Endothelial cell of umbilical vein (primary cell): ENCODE measurements around the gene GMEB2. TPM values are rescaled to one million over a fixed set of nuclear protein-coding genes. Genes with fewer than 3 reads are reported as not detected.

Experiments
- BruUV-seq: library from RNA; stranded (reverse); fragments of 400-500 nt; replicated peaks from 2 replicates; lab custom pipeline; 2021; lab: Mats Ljungman, UMichigan
- CTCF ChIA-PET: fragments of 300-600, 350-600 bp; sonication (Branson Sonifier 250); formaldehyde crosslinking; loops from one replicate; lab custom pipeline; 2021; ENCODE audit warnings: antibody characterized with exemption, inconsistent platforms; lab: Charles Lee
- POLR2A ChIA-PET: fragments of 300-600, 350-600 bp; sonication (Branson Sonifier 250); formaldehyde crosslinking; loops from one replicate; lab custom pipeline; 2021; ENCODE audit warnings: antibody characterized with exemption, inconsistent platforms; lab: Charles Lee
- DNase-seq: peaks from one replicate; pipeline ENCODE4 v3.0.0-alpha.2; 2011; ENCODE audit warnings: low read depth, low spot score
- FAIRE-seq: peaks from 2 replicates; lab custom pipeline; 2011; peaks lifted over from hg19 to GRCh38; lab: Jason Lieb, UNC
- H2AFZ ChIP-seq: 2 replicates; pipeline ENCODE4 v1.6.0; 2012; ENCODE audit warnings: low read depth, low read length, control low read depth, inconsistent platforms
- H3K27ac ChIP-seq: 2 replicates; pipeline ENCODE4 v1.5.1; 2011; ENCODE audit warnings: low read depth, mild to moderate bottlenecking, control low read depth, low read length, moderate library complexity; ENCODE audit not compliant: insufficient read depth
- H3K27me3 ChIP-seq, 2 experiments: 2 replicates each; pipeline versions ENCODE4 v1.6.0 to v1.6.1; 2011; ENCODE audit warnings: low read length in 2 of 2, mixed read lengths in 1 of 2; ENCODE audit not compliant: control insufficient read depth in 2 of 2, insufficient read depth in 2 of 2
- H3K36me3 ChIP-seq, 2 experiments: 2 replicates in 1 of 2; 3 replicates in 1 of 2; pipeline ENCODE4 v1.5.1; 2011; ENCODE audit warnings: low read length in 2 of 2, mild to moderate bottlenecking in 1 of 2, moderate library complexity in 1 of 2; ENCODE audit not compliant: control insufficient read depth in 2 of 2, insufficient read depth in 2 of 2; ENCODE audit errors: extremely low read depth in 1 of 2
- H3K4me1 ChIP-seq: 3 replicates; pipeline ENCODE4 v1.5.1; 2011; ENCODE audit warnings: mild to moderate bottlenecking, low read length; ENCODE audit not compliant: control insufficient read depth, insufficient read depth; ENCODE audit errors: extremely low read depth
- H3K4me2 ChIP-seq: 2 replicates; pipeline ENCODE4 v1.6.1; 2011; ENCODE audit warnings: low read length, control low read depth, mixed read lengths; ENCODE audit not compliant: insufficient read depth
- H3K4me3 ChIP-seq, 3 experiments: fragments of 200-600 bp in 1 of 3; sonication (generic), shearing (Covaris generic) in 1 of 3; replicated peaks in 1 of 3; 2 replicates each; pipeline ENCODE4 v1.5.1; 2011 to 2016; ENCODE audit warnings: control low read depth in 3 of 3, low read length in 3 of 3, mild to moderate bottlenecking in 2 of 3, inconsistent platforms in 1 of 3, low read depth in 1 of 3, moderate library complexity in 1 of 3; ENCODE audit not compliant: insufficient read depth in 1 of 3
- H3K79me2 ChIP-seq: 2 replicates; pipeline ENCODE4 v1.6.0; 2012; ENCODE audit warnings: low read length, inconsistent platforms; ENCODE audit not compliant: control insufficient read depth, insufficient read depth
- H3K9ac ChIP-seq: replicated peaks from 2 replicates; pipeline ENCODE3; 2011; ENCODE audit warnings: low read length, control low read depth; ENCODE audit not compliant: insufficient read depth; ENCODE audit errors: extremely low read depth
- H3K9me1 ChIP-seq: replicated peaks from 3 replicates; pipeline ENCODE4 v1.6.0; 2011; ENCODE audit warnings: mild to moderate bottlenecking, low read length; ENCODE audit not compliant: control insufficient read depth, insufficient read depth; ENCODE audit errors: extremely low read depth
- H3K9me3 ChIP-seq: replicated peaks from 2 replicates; pipeline ENCODE4 v1.5.1; 2012; ENCODE audit warnings: low read length, inconsistent platforms; ENCODE audit not compliant: control insufficient read depth, insufficient read depth
- H4K20me1 ChIP-seq: replicated peaks from 2 replicates; pipeline ENCODE3; 2011; ENCODE audit warnings: mild to moderate bottlenecking, low read length; ENCODE audit not compliant: control insufficient read depth, insufficient read depth; ENCODE audit errors: extremely low read depth
- EZH2 ChIP-seq: IDR thresholded peaks from 2 replicates; pipeline ENCODE4 v1.6.1; 2012; ENCODE audit warnings: borderline replicate concordance, low read depth, mild to moderate bottlenecking, moderate library complexity, low read length, inconsistent platforms; ENCODE audit not compliant: severe bottlenecking
- FOS ChIP-seq: IDR thresholded peaks from 2 replicates; pipeline ENCODE4 v1.6.1; 2011; ENCODE audit warnings: mild to moderate bottlenecking, low read length, moderate library complexity, borderline replicate concordance; ENCODE audit not compliant: insufficient read depth
- JUN ChIP-seq: IDR thresholded peaks from 2 replicates; pipeline ENCODE4 v1.6.1; 2011; ENCODE audit warnings: borderline replicate concordance, low read depth; ENCODE audit not compliant: insufficient read length, insufficient read depth
- POLR2A ChIP-seq: IDR thresholded peaks from 2 replicates; pipeline ENCODE4 v1.6.1; 2012; ENCODE audit warnings: low read depth, mild to moderate bottlenecking, control low read depth, low read length
- POLR2AphosphoS5 ChIP-seq: IDR thresholded peaks from 2 replicates; pipeline ENCODE4 v1.6.1; 2012; ENCODE audit warnings: low read depth, mild to moderate bottlenecking, control low read depth, low read length, moderate library complexity; ENCODE audit not compliant: insufficient read depth
- dilution Hi-C: fragments of 300-500 bp; cut with MboI; formaldehyde crosslinking; loops from one replicate; pipeline ENCODE4 v1.15.0; 2019; ENCODE audit warnings: low sequenced_read_pairs; ENCODE audit not compliant: extremely low pct_ligation_motif_present
- intact Hi-C: fragments of 100-400 bp; cut with micrococcal nuclease; formaldehyde crosslinking; loops from one replicate; pipeline ENCODE4 v1.10.0; 2022
- polyA plus RNA-seq, 4 experiments: library from polyadenylated mRNA; depleted of rRNA in 3 of 4; stranded (reverse) in 3 of 4; unstranded in 1 of 4; fragments of >200 nt; gene quantifications; 2 replicates each; pipeline versions ENCODE4 v1.2.1 to v1.2.3, GENCODE V29; 2011 to 2012; ENCODE audit warnings: missing spikeins in 1 of 4
- total RNA-seq: library from RNA; stranded (reverse); gene quantifications from 2 replicates; pipeline ENCODE4 v1.2.3, GENCODE V29; 2021
- TF ChIP-seq, protein P1 (sequence below), 2 donors: IDR thresholded peaks; 1 replicate in 1 of 2; 2 replicates in 1 of 2; pipeline ENCODE4 v1.5.1; 2011; ENCODE audit warnings: low read length in 2 of 2, mild to moderate bottlenecking in 2 of 2, moderate library complexity in 2 of 2, control low read depth in 1 of 2, inconsistent platforms in 1 of 2, low read depth in 1 of 2; ENCODE audit not compliant: insufficient read depth in 1 of 2; ENCODE audit errors: extremely low read depth in 1 of 2

The GMEB2 gene
- total and polyA plus RNA-seq, 2 donors (not counting 3 experiments of a cell fraction or from before 2014, with no cell fraction given): 12.7 to 14.1 TPM

DNA sequence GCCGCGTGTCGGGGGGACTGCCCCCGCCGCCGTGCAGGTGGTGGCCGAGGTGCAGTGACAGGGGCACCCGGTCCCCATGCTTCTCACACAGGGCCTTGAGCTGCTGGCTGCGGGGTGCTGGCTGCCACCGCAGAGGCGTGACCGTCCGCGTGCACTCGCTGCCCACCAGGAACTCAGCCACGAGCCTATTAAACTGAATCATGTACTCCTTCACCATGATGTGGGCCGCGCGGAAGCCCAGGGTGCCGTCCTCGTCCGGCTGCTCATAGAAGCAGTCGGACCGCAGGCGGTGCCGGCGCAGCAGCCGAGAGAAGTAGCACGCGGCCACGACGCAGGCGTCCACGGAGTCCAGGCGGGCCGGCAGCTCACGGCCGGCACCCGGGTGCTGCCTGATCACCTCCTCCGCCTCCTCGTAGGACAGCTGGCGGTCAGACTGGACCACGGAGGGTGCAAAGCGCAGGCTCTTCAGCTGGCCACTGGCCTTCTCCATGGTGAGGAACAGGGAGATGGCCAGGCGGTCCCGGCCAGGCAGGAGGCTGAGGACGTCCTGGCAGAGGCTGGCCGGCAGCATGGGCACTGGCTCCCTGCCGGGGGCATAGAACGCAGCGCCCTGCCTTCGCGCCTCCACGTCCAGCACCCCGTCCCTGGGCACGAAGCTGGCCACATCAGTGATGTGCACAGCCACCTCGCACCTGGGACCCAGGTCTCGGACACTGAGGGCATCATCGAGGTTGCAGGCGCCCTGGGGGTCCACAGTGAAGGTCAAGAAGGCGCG, 62.7 kb downstream of the GMEB2 start:
- intact Hi-C loops: no loop called here
- FAIRE-seq (no peak), DNase-seq (no peak)
- no peaks in the 10 kb centered on the region for H3K9me1 ChIP-seq
- no peaks in the 10 kb centered on the region for H3K9me3 ChIP-seq
- H3K4me3 ChIP-seq: no peak overlapping the region
- TF ChIP-seq EZH2 (no peak), POLR2A (no peak), FOS (no peak), JUN (no peak), POLR2AphosphoS5 (no peak)
- TF ChIP-seq, protein P1, sequence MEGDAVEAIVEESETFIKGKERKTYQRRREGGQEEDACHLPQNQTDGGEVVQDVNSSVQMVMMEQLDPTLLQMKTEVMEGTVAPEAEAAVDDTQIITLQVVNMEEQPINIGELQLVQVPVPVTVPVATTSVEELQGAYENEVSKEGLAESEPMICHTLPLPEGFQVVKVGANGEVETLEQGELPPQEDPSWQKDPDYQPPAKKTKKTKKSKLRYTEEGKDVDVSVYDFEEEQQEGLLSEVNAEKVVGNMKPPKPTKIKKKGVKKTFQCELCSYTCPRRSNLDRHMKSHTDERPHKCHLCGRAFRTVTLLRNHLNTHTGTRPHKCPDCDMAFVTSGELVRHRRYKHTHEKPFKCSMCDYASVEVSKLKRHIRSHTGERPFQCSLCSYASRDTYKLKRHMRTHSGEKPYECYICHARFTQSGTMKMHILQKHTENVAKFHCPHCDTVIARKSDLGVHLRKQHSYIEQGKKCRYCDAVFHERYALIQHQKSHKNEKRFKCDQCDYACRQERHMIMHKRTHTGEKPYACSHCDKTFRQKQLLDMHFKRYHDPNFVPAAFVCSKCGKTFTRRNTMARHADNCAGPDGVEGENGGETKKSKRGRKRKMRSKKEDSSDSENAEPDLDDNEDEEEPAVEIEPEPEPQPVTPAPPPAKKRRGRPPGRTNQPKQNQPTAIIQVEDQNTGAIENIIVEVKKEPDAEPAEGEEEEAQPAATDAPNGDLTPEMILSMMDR (IDR thresholded peaks at IDR 0.05; ENCODE audit: extremely low read depth in 1 of 2, insufficient read depth in 1 of 2, low read depth in 1 of 2, low read length in 2 of 2): no peak
- no peak overlapping the region for H3K9ac ChIP-seq
- dilution Hi-C loops: no loop called here
- H3K79me2 ChIP-seq: no peaks in the 10 kb centered on the region
- no peaks in the 10 kb centered on the region for H3K4me1 ChIP-seq
- no peaks in the 10 kb centered on the region for H4K20me1 ChIP-seq
- CTCF ChIA-PET: no interaction called here
- no peak overlapping the region for H2AFZ ChIP-seq
- POLR2A ChIA-PET: no interaction called here
- peaks cover 0 to 17% of the 10 kb centered on the region in 2 experiments for H3K36me3 ChIP-seq
- H3K27ac ChIP-seq: no peak overlapping the region
- no peaks in the 10 kb centered on the region for H3K27me3 ChIP-seq
- BruUV-seq: no TSS peak
- H3K4me2 ChIP-seq: no peak overlapping the region
